Uterus (tissue), 4 donors: ENCODE data around the gene TMPRSS9. TPM values are rescaled to one million over a fixed set of nuclear protein-coding genes. Genes with fewer than 3 reads are reported as not detected.

Experiments
- DNase-seq, 2 donors: peaks; one replicate each; pipeline ENCODE4 v3.0.0-alpha.2; 2019 to 2020
- H3K27ac ChIP-seq, 2 donors: fragments of 200-600 bp; sonication (generic); 1 replicate in 1 of 2; 2 replicates in 1 of 2; pipeline ENCODE4 v1.5.1; 2016 to 2018
- H3K27me3 ChIP-seq, 2 donors: fragments of 200-600 bp; sonication (generic); one replicate each; pipeline ENCODE4 v1.5.1; 2018 to 2019; ENCODE audit warnings: control low read depth in 1 of 2
- H3K36me3 ChIP-seq, 2 donors: fragments of 200-600 bp; sonication (generic); one replicate each; pipeline ENCODE4 v1.5.1; 2019; ENCODE audit warnings: control low read depth in 1 of 2
- H3K4me1 ChIP-seq, 2 donors: fragments of 200-600 bp; sonication (generic); one replicate each; pipeline ENCODE4 v1.5.1; 2018 to 2019; ENCODE audit warnings: control low read depth in 1 of 2
- H3K4me3 ChIP-seq, 2 donors: fragments of 200-600 bp; sonication (generic); 1 replicate in 1 of 2; 2 replicates in 1 of 2; pipeline ENCODE4 v1.5.1; 2018 to 2019; ENCODE audit warnings: mild to moderate bottlenecking in 1 of 2
- H3K9me3 ChIP-seq, 2 donors: fragments of 200-600 bp; sonication (generic); one replicate each; pipeline ENCODE4 v1.5.1; 2019; ENCODE audit warnings: control low read depth in 1 of 2
- POLR2A ChIP-seq, 2 donors: fragments of 450-650 bp; IDR thresholded peaks; one replicate each; pipeline ENCODE4 v1.6.1; 2016; ENCODE audit warnings: antibody characterized with exemption in 2 of 2, mild to moderate bottlenecking in 1 of 2, moderate library complexity in 1 of 2
- intact Hi-C: fragments of 100-400 bp; cut with DNase I; formaldehyde crosslinking; loops from one replicate; pipeline ENCODE4 v1.15.1; 2023; ENCODE audit warnings: low total_unique reads
- total RNA-seq, 4 donors: library from RNA; depleted of rRNA in 3 of 4; stranded (reverse); fragments of >200 nt in 3 of 4; gene quantifications; one replicate each; pipeline versions ENCODE4 v1.1.0 to v1.2.4, GENCODE V29; 2014 to 2023
- TF ChIP-seq, protein P1 (sequence below), 4 experiments: fragments of 200-600 bp in 2 of 4; fragments of 450-650 bp in 2 of 4; sonication (generic) in 2 of 4; IDR thresholded peaks; one replicate each; pipeline ENCODE4 v1.5.1; 2016 to 2019; ENCODE audit warnings: antibody characterized with exemption in 4 of 4, mild to moderate bottlenecking in 2 of 4, moderate library complexity in 1 of 4
- donor health status: DM: yes; HTN: yes; CAD: no.

TMPRSS9 gene
- total RNA-seq, 4 donors from 2014 or later, result 0.69 TPM; not detected in 3

DNA sequence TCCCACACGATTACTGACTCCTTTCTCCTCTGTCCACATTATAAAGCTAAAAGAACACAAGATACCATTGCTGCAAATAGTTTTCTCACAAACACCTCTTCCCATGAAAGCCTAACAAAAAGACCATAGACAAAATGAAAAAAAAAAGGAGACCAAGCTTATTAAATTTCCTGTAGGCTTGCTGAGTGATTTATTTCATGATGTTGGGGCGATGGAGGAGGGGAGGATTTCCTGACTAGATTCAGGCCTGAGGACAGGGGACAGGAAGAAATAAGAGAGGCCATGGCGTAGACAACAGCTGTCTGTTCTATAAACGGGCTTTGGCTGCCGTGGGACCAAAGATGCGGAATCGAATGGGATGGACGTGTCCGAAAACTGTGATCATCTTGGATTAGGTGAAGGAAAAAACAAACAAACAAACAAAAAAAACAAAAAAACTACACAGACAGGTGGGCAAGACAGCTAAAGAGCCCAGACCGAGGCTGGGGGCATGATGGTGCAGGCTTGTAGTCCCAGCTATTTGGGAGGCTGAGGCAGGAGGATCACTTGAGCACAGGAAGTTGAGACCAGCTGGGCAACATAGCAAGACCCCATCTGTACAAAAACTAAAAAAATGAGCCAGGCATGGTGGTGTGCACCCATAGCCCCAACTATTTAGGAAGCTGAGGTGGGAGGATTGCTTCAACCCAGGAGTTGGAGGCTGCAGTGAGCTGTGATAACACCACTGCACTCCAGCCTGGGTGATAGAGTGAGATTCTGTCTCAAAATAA lies 5.3 kb downstream of the TMPRSS9 start:
- Histone ChIP-seq H3K27me3 (peaks cover 5 to 40% of the 10 kb centered on the region in 2 donors), H3K27ac (no peak overlapping the region), H3K4me1 (no peaks in the 10 kb centered on the region), H3K4me3 (no peak overlapping the region), H3K36me3 (no peaks in the 10 kb centered on the region), H3K9me3 (no peaks in the 10 kb centered on the region)
- no peak for DNase-seq
- TF ChIP-seq POLR2A (IDR thresholded peaks at IDR 0.05), result no peak
- TF ChIP-seq, protein P1, sequence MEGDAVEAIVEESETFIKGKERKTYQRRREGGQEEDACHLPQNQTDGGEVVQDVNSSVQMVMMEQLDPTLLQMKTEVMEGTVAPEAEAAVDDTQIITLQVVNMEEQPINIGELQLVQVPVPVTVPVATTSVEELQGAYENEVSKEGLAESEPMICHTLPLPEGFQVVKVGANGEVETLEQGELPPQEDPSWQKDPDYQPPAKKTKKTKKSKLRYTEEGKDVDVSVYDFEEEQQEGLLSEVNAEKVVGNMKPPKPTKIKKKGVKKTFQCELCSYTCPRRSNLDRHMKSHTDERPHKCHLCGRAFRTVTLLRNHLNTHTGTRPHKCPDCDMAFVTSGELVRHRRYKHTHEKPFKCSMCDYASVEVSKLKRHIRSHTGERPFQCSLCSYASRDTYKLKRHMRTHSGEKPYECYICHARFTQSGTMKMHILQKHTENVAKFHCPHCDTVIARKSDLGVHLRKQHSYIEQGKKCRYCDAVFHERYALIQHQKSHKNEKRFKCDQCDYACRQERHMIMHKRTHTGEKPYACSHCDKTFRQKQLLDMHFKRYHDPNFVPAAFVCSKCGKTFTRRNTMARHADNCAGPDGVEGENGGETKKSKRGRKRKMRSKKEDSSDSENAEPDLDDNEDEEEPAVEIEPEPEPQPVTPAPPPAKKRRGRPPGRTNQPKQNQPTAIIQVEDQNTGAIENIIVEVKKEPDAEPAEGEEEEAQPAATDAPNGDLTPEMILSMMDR (IDR thresholded peaks at IDR 0.05), result no peak
- intact Hi-C loops, result no loop called here

DNA sequence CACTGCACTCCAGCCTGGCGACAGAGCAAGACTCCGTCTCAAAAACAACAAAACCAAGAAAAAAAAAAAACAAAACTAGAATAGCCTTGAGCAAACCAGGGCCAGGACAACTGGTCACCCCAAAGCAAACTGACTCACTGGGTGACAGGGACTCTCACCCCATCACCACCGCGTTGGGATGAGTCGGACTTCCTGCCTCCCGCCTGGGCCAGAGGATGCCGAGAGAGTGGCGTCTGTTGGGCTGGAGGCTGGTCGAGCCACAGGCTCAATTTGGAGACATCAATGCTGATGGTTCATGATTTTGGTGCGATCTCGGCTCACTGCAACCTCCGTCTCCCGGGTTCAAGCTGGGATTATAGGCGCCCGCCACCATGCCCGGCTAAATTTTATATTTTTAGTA lies 11.6 kb downstream of the TMPRSS9 start:
- DNase-seq, result no peak
- Histone ChIP-seq H3K27me3 (no peaks in the 10 kb centered on the region), H3K4me1 (no peaks in the 10 kb centered on the region), H3K4me3 (no peak overlapping the region), H3K9me3 (no peaks in the 10 kb centered on the region), H3K27ac (no peak overlapping the region), H3K36me3 (no peaks in the 10 kb centered on the region)
- intact Hi-C loops, result no loop called here
- TF ChIP-seq POLR2A (IDR thresholded peaks at IDR 0.05), result no peak
- TF ChIP-seq, protein P1 (IDR thresholded peaks at IDR 0.05), result no peak

DNA sequence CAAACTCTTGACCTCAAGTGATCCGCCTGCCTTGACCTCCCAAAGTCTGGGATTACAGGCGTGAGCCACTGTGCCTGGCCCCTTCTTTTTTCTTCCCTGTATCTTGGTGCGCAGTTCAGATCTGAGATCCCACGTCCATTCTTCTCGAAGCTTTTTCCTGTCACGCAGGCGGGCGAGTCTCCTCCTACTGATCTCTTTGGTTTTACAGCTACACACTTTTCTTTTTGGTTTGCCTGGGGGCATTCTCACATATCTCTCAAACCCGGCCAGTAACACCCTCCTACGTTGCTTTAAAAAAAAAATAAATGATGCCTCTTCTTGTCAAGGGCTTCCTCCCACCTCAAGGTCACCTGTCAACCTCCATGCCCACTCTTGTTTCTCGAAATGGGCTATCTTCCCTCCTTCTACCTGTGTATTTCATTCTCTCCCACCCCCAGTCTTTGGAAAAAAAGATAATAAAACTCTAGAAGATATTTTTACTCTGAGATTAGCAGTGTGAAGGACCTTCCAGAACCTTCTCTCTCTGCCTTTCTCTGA lies 12.1 kb downstream of the TMPRSS9 start:
- H3K27ac ChIP-seq, result no peak overlapping the region
- intact Hi-C loops, result no loop called here
- TF ChIP-seq, protein P1 (IDR thresholded peaks at IDR 0.05), result no peak
- TF ChIP-seq POLR2A (IDR thresholded peaks at IDR 0.05), result no peak
- H3K27me3 ChIP-seq, result no peaks in the 10 kb centered on the region
- DNase-seq, result no peak
- H3K4me3 ChIP-seq, result no peak overlapping the region
- no peaks in the 10 kb centered on the region for H3K4me1 ChIP-seq
- H3K36me3 ChIP-seq, result no peaks in the 10 kb centered on the region
- no peaks in the 10 kb centered on the region for H3K9me3 ChIP-seq

DNA sequence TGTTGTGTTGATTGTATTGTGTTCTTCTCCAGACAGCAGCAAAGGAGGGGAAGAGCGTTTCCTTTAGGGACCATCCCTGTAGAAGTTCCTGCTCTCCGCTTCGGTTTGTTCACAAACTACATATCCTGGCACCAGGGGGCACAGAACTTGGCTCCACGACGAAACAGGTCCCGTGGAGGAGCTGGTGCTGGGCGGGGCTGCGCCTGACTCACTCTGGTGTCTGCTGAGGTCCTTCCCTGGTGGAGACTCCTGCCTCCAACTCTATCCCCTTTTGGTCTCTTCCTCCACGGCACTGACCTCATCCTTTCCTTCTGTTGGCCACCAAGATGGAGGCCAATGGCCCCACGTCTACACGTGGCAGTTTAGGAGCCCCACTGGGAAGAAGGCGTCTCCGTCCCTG lies 14.7 kb downstream of the TMPRSS9 start:
- no peaks in the 10 kb centered on the region for H3K9me3 ChIP-seq
- DNase-seq, result no peak
- no peaks in the 10 kb centered on the region for H3K4me1 ChIP-seq
- H3K4me3 ChIP-seq, result no peak overlapping the region
- H3K27ac ChIP-seq, result no peak overlapping the region
- intact Hi-C loops, result no loop called here
- H3K27me3 ChIP-seq, result no peaks in the 10 kb centered on the region
- H3K36me3 ChIP-seq, result no peaks in the 10 kb centered on the region
- TF ChIP-seq, protein P1 (IDR thresholded peaks at IDR 0.05), result no peak
- TF ChIP-seq POLR2A (IDR thresholded peaks at IDR 0.05), result no peak

DNA sequence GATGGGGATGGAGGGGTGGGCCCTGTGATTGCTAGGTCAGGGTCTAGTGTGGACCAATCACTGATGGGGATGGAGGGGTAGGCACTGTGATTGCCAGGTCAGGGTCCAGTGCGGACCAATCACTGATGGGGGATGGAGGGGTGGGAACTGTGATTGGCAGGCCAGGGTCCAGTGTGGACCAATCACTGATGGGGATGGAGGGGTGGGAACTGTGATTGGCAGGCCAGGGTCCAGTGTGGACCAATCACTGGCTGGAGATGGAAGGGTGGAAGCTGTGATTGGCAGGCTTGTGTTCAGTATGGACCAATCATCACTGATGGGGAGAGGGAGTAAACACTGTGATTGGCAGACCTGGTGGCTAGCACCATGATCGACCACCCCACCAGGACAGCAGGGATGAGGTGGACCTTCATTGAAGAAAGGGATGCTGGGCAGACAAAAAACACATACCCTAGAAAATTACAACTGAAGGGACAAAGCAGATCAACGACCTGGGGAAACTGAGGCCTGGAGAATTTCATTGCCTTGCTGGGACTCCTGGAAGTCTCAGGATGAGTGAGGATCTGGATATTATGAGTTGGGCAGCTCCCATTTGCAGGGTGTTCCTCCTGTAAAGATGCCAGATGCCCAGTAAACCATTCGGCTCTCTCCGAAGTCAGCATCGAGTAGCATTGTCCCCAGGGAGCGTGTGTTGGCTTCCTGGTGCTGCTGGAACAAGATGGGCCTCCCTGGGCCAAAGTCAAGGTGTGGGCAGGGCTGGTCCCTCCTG lies 15.5 kb downstream of the TMPRSS9 start:
- no peaks in the 10 kb centered on the region for H3K36me3 ChIP-seq
- no peak overlapping the region for H3K27ac ChIP-seq
- H3K9me3 ChIP-seq, result no peaks in the 10 kb centered on the region
- DNase-seq, result no peak
- no peaks in the 10 kb centered on the region for H3K27me3 ChIP-seq
- intact Hi-C loops, result no loop called here
- TF ChIP-seq POLR2A (IDR thresholded peaks at IDR 0.05), result no peak
- TF ChIP-seq, protein P1 (IDR thresholded peaks at IDR 0.05), result no peak
- H3K4me3 ChIP-seq, result no peak overlapping the region
- no peaks in the 10 kb centered on the region for H3K4me1 ChIP-seq
